WTC11 (cell line): Measurements from ENCODE around the gene VIPR2. TPM values are rescaled to one million over a fixed set of nuclear protein-coding genes. Genes with fewer than 3 reads are reported as not detected.

Experiments
- ATAC-seq: fragments of 200-7000 bp; cut with Tn5 transposase; 2 replicates; pipeline ENCODE4 v1.10.0; 2021; ENCODE audit warnings: mild to moderate bottlenecking, moderate library complexity
- CTCF ChIA-PET: fragments of 300-600 bp; sonication (Branson Sonifier 250); formaldehyde crosslinking; loops from one replicate; lab custom pipeline; 2021; ENCODE audit warnings: antibody characterized with exemption; lab: Charles Lee
- POLR2A ChIA-PET: fragments of 350-600 bp; sonication (Branson Sonifier 250); formaldehyde crosslinking; loops from one replicate; lab custom pipeline; 2021; ENCODE audit warnings: antibody characterized with exemption; lab: Charles Lee
- DNase-seq: peaks from one replicate; pipeline ENCODE4 v3.0.0; 2021; ENCODE audit warnings: low spot score
- H3K27ac Mint-ChIP-seq: 2 replicates; pipeline ENCODE4 v1.8.0; 2021; ENCODE audit warnings: mixed read lengths
- H3K27me3 Mint-ChIP-seq: 2 replicates; pipeline ENCODE4 v1.8.0; 2021; ENCODE audit warnings: low read depth, mild to moderate bottlenecking, moderate library complexity, mixed read lengths
- H3K36me3 Mint-ChIP-seq: 2 replicates; pipeline ENCODE4 v1.8.0; 2021; ENCODE audit warnings: mixed read lengths
- H3K4me1 Mint-ChIP-seq: 2 replicates; pipeline ENCODE4 v1.8.0; 2022; ENCODE audit warnings: mixed read lengths
- H3K4me3 Mint-ChIP-seq: 2 replicates; pipeline ENCODE4 v1.8.0; 2021; ENCODE audit warnings: mild to moderate bottlenecking, moderate library complexity, mixed read lengths
- H3K9me3 Mint-ChIP-seq: 2 replicates; pipeline ENCODE4 v1.8.0; 2021; ENCODE audit warnings: mixed read lengths
- HMGA2 ChIP-seq: fragments of 250-450 bp; sonication (Bioruptor Pico); IDR thresholded peaks from 2 replicates; pipeline ENCODE4 v1.4.0; 2021; ENCODE audit warnings: mild to moderate bottlenecking, moderate library complexity
- MYBL2 ChIP-seq: sonication (generic); formaldehyde crosslinking; IDR thresholded peaks from 2 replicates; pipeline ENCODE4 v1.8.1; 2023; ENCODE audit warnings: mild to moderate bottlenecking, moderate library complexity, missing genetic modification reagents
- NFE2L1 ChIP-seq: sonication (generic); formaldehyde crosslinking; IDR thresholded peaks from 2 replicates; pipeline ENCODE4 v1.8.1; 2023; ENCODE audit warnings: missing genetic modification reagents
- OVOL2 ChIP-seq: fragments of 250-450 bp; sonication (Bioruptor Pico); IDR thresholded peaks from 2 replicates; pipeline ENCODE4 v1.9.0; 2021; ENCODE audit warnings: mild to moderate bottlenecking, borderline replicate concordance
- SMAD3 ChIP-seq: sonication (generic); formaldehyde crosslinking; IDR thresholded peaks from 2 replicates; pipeline ENCODE4 v1.8.0; 2022; ENCODE audit warnings: missing genetic modification reagents, mild to moderate bottlenecking, borderline replicate concordance
- TEAD1 ChIP-seq: sonication (generic); formaldehyde crosslinking; IDR thresholded peaks from 2 replicates; pipeline ENCODE4 v1.8.0; 2022; ENCODE audit warnings: mild to moderate bottlenecking, missing genetic modification reagents
- ZNF232 ChIP-seq: sonication (generic); formaldehyde crosslinking; IDR thresholded peaks from 2 replicates; pipeline ENCODE4 v1.8.0; 2022; ENCODE audit warnings: mild to moderate bottlenecking, missing genetic modification reagents
- ZNF263 ChIP-seq: sonication (generic); formaldehyde crosslinking; IDR thresholded peaks from 2 replicates; pipeline ENCODE4 v1.8.1; 2022; ENCODE audit warnings: low read depth, mild to moderate bottlenecking, moderate library complexity, missing genetic modification reagents
- ZNF423 ChIP-seq: fragments of 250-450 bp; sonication (Bioruptor Pico); IDR thresholded peaks from 2 replicates; pipeline ENCODE4 v2.1.2; 2022; ENCODE audit warnings: mild to moderate bottlenecking, moderate library complexity
- total RNA-seq: library from RNA; stranded (reverse); gene quantifications from 3 replicates; pipeline ENCODE4 v1.2.3, GENCODE V29; 2021
- TF ChIP-seq, protein P1 (sequence below): fragments of 250-450 bp; sonication (Bioruptor Pico); IDR thresholded peaks from 2 replicates; pipeline ENCODE4 v1.9.0; 2021; ENCODE audit warnings: mild to moderate bottlenecking
- TF ChIP-seq, protein P2 (sequence below): sonication (generic); formaldehyde crosslinking; IDR thresholded peaks from 2 replicates; pipeline ENCODE4 v1.8.1; 2022; ENCODE audit warnings: low read depth, mild to moderate bottlenecking, moderate library complexity, missing genetic modification reagents, borderline replicate concordance
- TF ChIP-seq, protein P3 (sequence below): fragments of 250-450 bp; sonication (Bioruptor Pico); IDR thresholded peaks from 2 replicates; pipeline ENCODE4 v2.1.2; 2022; ENCODE audit warnings: mild to moderate bottlenecking, moderate library complexity
- TF ChIP-seq, protein P4 (sequence below): sonication (generic); formaldehyde crosslinking; IDR thresholded peaks from 2 replicates; pipeline ENCODE4 v1.8.0; 2022; ENCODE audit warnings: mild to moderate bottlenecking, missing genetic modification reagents
- TF ChIP-seq, protein P5 (sequence below): fragments of 200-600 bp; IDR thresholded peaks from 2 replicates; pipeline ENCODE4 v1.8.0; 2022; ENCODE audit warnings: antibody characterized with exemption
- TF ChIP-seq, protein P6 (sequence below): sonication (generic); formaldehyde crosslinking; IDR thresholded peaks from 2 replicates; pipeline ENCODE4 v1.8.0; 2023; ENCODE audit warnings: mild to moderate bottlenecking, missing genetic modification reagents
- TF ChIP-seq, protein P7 (sequence below): sonication (generic); formaldehyde crosslinking; IDR thresholded peaks from 2 replicates; pipeline ENCODE4 v1.8.0; 2022; ENCODE audit warnings: mild to moderate bottlenecking, missing genetic modification reagents

The VIPR2 gene
- total RNA-seq, 1 experiment from 2014 or later = 7.5 TPM

DNA sequence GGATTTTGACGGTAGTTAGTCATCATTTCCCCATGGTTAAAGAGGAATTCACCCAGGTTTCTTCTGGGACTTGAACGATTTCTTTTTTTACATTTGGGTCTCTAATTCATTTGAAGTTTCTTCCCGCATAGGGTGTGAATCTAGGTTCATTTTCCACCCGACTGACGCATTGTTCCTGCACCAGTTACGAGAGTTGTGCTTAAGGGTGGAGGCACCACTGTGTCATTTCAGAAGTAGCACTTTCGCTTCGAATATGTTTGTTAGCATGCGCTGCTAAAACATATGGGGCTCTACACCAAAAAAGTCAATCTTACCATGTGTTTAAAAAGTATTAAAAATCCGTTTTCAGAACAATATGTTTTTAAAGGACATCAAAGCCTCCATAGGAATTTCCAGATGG lies 140.3 kb downstream of the VIPR2 start (continued):
- TF ChIP-seq, protein P1, sequence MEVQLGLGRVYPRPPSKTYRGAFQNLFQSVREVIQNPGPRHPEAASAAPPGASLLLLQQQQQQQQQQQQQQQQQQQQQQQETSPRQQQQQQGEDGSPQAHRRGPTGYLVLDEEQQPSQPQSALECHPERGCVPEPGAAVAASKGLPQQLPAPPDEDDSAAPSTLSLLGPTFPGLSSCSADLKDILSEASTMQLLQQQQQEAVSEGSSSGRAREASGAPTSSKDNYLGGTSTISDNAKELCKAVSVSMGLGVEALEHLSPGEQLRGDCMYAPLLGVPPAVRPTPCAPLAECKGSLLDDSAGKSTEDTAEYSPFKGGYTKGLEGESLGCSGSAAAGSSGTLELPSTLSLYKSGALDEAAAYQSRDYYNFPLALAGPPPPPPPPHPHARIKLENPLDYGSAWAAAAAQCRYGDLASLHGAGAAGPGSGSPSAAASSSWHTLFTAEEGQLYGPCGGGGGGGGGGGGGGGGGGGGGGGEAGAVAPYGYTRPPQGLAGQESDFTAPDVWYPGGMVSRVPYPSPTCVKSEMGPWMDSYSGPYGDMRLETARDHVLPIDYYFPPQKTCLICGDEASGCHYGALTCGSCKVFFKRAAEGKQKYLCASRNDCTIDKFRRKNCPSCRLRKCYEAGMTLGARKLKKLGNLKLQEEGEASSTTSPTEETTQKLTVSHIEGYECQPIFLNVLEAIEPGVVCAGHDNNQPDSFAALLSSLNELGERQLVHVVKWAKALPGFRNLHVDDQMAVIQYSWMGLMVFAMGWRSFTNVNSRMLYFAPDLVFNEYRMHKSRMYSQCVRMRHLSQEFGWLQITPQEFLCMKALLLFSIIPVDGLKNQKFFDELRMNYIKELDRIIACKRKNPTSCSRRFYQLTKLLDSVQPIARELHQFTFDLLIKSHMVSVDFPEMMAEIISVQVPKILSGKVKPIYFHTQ (CRISPR knock-in tag) = no peak
- TF ChIP-seq, protein P2, sequence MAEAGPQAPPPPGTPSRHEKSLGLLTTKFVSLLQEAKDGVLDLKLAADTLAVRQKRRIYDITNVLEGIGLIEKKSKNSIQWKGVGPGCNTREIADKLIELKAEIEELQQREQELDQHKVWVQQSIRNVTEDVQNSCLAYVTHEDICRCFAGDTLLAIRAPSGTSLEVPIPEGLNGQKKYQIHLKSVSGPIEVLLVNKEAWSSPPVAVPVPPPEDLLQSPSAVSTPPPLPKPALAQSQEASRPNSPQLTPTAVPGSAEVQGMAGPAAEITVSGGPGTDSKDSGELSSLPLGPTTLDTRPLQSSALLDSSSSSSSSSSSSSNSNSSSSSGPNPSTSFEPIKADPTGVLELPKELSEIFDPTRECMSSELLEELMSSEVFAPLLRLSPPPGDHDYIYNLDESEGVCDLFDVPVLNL (CRISPR knock-in tag) = no peak
- TF ChIP-seq, protein P3, sequence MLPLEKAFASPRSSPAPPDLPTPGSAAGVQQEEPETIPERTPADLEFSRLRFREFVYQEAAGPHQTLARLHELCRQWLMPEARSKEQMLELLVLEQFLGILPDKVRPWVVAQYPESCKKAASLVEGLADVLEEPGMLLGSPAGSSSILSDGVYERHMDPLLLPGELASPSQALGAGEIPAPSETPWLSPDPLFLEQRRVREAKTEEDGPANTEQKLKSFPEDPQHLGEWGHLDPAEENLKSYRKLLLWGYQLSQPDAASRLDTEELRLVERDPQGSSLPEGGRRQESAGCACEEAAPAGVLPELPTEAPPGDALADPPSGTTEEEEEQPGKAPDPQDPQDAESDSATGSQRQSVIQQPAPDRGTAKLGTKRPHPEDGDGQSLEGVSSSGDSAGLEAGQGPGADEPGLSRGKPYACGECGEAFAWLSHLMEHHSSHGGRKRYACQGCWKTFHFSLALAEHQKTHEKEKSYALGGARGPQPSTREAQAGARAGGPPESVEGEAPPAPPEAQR (CRISPR knock-in tag) = no peak
- TF ChIP-seq HMGA2 (CRISPR knock-in tag) (no peak), MYBL2 (CRISPR knock-in tag) (no peak), ZNF423 (CRISPR knock-in tag) (no peak), ZNF232 (CRISPR knock-in tag) (no peak), SMAD3 (CRISPR knock-in tag) (no peak)
- TF ChIP-seq, protein P4, sequence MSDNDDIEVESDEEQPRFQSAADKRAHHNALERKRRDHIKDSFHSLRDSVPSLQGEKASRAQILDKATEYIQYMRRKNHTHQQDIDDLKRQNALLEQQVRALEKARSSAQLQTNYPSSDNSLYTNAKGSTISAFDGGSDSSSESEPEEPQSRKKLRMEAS (CRISPR knock-in tag) = no peak

- H3K9me3 Mint-ChIP-seq = no peaks in the 10 kb centered on the region
- H3K4me1 Mint-ChIP-seq = peaks cover 11% of the 10 kb centered on the region
- CTCF ChIA-PET = interaction anchor here (1.3 to 3.4 kb wide), 6 partner anchors 9 to 190 kb away, joined by 3 to 32 read pairs (median 6); no protein-coding TSS in a partner anchor
- POLR2A ChIA-PET = no interaction called here
- H3K27ac Mint-ChIP-seq = no peak overlapping the region
- H3K27me3 Mint-ChIP-seq = peaks cover 12% of the 10 kb centered on the region
- no peaks in the 10 kb centered on the region for H3K36me3 Mint-ChIP-seq
- TF ChIP-seq, protein P5, sequence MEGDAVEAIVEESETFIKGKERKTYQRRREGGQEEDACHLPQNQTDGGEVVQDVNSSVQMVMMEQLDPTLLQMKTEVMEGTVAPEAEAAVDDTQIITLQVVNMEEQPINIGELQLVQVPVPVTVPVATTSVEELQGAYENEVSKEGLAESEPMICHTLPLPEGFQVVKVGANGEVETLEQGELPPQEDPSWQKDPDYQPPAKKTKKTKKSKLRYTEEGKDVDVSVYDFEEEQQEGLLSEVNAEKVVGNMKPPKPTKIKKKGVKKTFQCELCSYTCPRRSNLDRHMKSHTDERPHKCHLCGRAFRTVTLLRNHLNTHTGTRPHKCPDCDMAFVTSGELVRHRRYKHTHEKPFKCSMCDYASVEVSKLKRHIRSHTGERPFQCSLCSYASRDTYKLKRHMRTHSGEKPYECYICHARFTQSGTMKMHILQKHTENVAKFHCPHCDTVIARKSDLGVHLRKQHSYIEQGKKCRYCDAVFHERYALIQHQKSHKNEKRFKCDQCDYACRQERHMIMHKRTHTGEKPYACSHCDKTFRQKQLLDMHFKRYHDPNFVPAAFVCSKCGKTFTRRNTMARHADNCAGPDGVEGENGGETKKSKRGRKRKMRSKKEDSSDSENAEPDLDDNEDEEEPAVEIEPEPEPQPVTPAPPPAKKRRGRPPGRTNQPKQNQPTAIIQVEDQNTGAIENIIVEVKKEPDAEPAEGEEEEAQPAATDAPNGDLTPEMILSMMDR = no peak
- TF ChIP-seq NFE2L1 (no peak), TEAD1 (no peak), OVOL2 (CRISPR knock-in tag) (no peak), ZNF263 (no peak)
- TF ChIP-seq, protein P6, sequence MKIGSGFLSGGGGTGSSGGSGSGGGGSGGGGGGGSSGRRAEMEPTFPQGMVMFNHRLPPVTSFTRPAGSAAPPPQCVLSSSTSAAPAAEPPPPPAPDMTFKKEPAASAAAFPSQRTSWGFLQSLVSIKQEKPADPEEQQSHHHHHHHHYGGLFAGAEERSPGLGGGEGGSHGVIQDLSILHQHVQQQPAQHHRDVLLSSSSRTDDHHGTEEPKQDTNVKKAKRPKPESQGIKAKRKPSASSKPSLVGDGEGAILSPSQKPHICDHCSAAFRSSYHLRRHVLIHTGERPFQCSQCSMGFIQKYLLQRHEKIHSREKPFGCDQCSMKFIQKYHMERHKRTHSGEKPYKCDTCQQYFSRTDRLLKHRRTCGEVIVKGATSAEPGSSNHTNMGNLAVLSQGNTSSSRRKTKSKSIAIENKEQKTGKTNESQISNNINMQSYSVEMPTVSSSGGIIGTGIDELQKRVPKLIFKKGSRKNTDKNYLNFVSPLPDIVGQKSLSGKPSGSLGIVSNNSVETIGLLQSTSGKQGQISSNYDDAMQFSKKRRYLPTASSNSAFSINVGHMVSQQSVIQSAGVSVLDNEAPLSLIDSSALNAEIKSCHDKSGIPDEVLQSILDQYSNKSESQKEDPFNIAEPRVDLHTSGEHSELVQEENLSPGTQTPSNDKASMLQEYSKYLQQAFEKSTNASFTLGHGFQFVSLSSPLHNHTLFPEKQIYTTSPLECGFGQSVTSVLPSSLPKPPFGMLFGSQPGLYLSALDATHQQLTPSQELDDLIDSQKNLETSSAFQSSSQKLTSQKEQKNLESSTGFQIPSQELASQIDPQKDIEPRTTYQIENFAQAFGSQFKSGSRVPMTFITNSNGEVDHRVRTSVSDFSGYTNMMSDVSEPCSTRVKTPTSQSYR (CRISPR knock-in tag) = no peak
- TF ChIP-seq, protein P7, sequence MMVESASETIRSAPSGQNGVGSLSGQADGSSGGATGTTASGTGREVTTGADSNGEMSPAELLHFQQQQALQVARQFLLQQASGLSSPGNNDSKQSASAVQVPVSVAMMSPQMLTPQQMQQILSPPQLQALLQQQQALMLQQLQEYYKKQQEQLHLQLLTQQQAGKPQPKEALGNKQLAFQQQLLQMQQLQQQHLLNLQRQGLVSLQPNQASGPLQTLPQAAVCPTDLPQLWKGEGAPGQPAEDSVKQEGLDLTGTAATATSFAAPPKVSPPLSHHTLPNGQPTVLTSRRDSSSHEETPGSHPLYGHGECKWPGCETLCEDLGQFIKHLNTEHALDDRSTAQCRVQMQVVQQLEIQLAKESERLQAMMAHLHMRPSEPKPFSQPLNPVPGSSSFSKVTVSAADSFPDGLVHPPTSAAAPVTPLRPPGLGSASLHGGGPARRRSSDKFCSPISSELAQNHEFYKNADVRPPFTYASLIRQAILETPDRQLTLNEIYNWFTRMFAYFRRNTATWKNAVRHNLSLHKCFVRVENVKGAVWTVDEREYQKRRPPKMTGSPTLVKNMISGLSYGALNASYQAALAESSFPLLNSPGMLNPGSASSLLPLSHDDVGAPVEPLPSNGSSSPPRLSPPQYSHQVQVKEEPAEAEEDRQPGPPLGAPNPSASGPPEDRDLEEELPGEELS (CRISPR knock-in tag) = no peak
- ATAC-seq = no peak
- no peak for DNase-seq
- H3K4me3 Mint-ChIP-seq = no peak overlapping the region
These were observed 142.9 kb downstream of the VIPR2 start for GRCh38 chr7:159001811-159002210.
